Neural progenitor cell (in vitro differentiated cells): Measurements from ENCODE around the gene GNAI3. TPM values are rescaled to one million over a fixed set of nuclear protein-coding genes. Genes with fewer than 3 reads are reported as not detected.

Source experiments
- DNase-seq: peaks from one replicate; pipeline ENCODE4 v3.0.0-alpha.2; 2016; ENCODE audit warnings: low spot score
- H2AFZ ChIP-seq: fragments of 200-600 bp; sonication (generic); replicated peaks from 2 replicates; pipeline ENCODE4 v1.6.1; 2016; ENCODE audit warnings: antibody characterized with exemption
- H3F3A ChIP-seq: fragments of 200-600 bp; sonication (generic); 2 replicates; pipeline ENCODE4 v1.6.1; 2016; ENCODE audit warnings: antibody characterized with exemption, low read depth
- H3K27ac ChIP-seq: fragments of 200-600 bp; sonication (generic); 2 replicates; pipeline ENCODE4 v1.5.1; 2016; ENCODE audit warnings: mild to moderate bottlenecking
- H3K27me3 ChIP-seq: fragments of 200-600 bp; sonication (generic); 2 replicates; pipeline ENCODE4 v1.6.1; 2016; ENCODE audit warnings: mild to moderate bottlenecking, moderate library complexity
- H3K36me3 ChIP-seq: fragments of 200-600 bp; sonication (generic); 2 replicates; pipeline ENCODE4 v1.5.1; 2016
- H3K4me1 ChIP-seq: fragments of 200-600 bp; sonication (generic); 2 replicates; pipeline ENCODE4 v1.6.1; 2016; ENCODE audit warnings: mixed run types
- H3K4me2 ChIP-seq: fragments of 200-600 bp; sonication (generic); 2 replicates; pipeline ENCODE4 v1.6.1; 2016
- H3K4me3 ChIP-seq: fragments of 200-600 bp; sonication (generic); 2 replicates; pipeline ENCODE4 v1.5.1; 2016
- H3K79me2 ChIP-seq: fragments of 200-600 bp; sonication (generic); 2 replicates; pipeline ENCODE4 v1.6.1; 2016; ENCODE audit warnings: low read depth
- H3K9ac ChIP-seq: fragments of 200-600 bp; sonication (generic); 2 replicates; pipeline ENCODE4 v1.6.1; 2016
- H3K9me3 ChIP-seq: fragments of 200-600 bp; sonication (generic); 2 replicates; pipeline ENCODE4 v1.5.1; 2016; ENCODE audit warnings: low read depth
- H4K20me1 ChIP-seq: fragments of 200-600 bp; sonication (generic); 2 replicates; pipeline ENCODE4 v1.6.1; 2016; ENCODE audit warnings: low read depth
- H3K27ac Mint-ChIP-seq: 3 replicates; pipeline ENCODE4 v1.8.0; 2021; ENCODE audit warnings: mixed read lengths
- H3K27me3 Mint-ChIP-seq: 2 replicates; pipeline ENCODE4 v1.8.0; 2022; ENCODE audit warnings: low read depth, mild to moderate bottlenecking, inconsistent platforms, moderate library complexity, mixed read lengths; ENCODE audit not compliant: insufficient read depth
- H3K36me3 Mint-ChIP-seq: 3 replicates; pipeline ENCODE4 v1.8.0; 2021; ENCODE audit warnings: mixed read lengths
- H3K4me1 Mint-ChIP-seq: 3 replicates; pipeline ENCODE4 v1.8.0; 2021; ENCODE audit warnings: mixed read lengths
- H3K4me3 Mint-ChIP-seq: 3 replicates; pipeline ENCODE4 v1.8.0; 2021; ENCODE audit warnings: mild to moderate bottlenecking, moderate library complexity, mixed read lengths
- H3K9me3 Mint-ChIP-seq: 3 replicates; pipeline ENCODE4 v1.8.0; 2020; ENCODE audit warnings: mixed read lengths
- CTCF ChIP-seq: fragments of 200-600 bp; sonication (generic); IDR thresholded peaks from 2 replicates; pipeline ENCODE4 v1.5.1; 2017; ENCODE audit warnings: antibody characterized with exemption, mild to moderate bottlenecking
- EZH2 ChIP-seq: fragments of 200-600 bp; sonication (generic); IDR thresholded peaks from 2 replicates; pipeline ENCODE4 v1.6.1; 2017; ENCODE audit warnings: antibody characterized with exemption, mild to moderate bottlenecking, moderate library complexity
- EZH2phosphoT487 ChIP-seq: fragments of 200-600 bp; sonication (generic); IDR thresholded peaks from 2 replicates; pipeline ENCODE4 v1.6.1; 2017; ENCODE audit warnings: antibody characterized with exemption
- total RNA-seq: library from RNA; depleted of rRNA; stranded (reverse); fragments of >200 nt; gene quantifications from 2 replicates; pipeline ENCODE4 v1.2.3, GENCODE V29; 2015; ENCODE audit warnings: low replicate concordance

The GNAI3 gene
- total RNA-seq, 1 donor from 2014 or later: 15.4 TPM

- H3K36me3 ChIP-seq: no peaks in the 10 kb centered on the region
- peak overlapping the region; percentile 35 for H3K4me2 ChIP-seq
- H2AFZ ChIP-seq: peak overlapping the region; percentile 63
- no peak overlapping the region for H3K4me3 Mint-ChIP-seq
- no peaks in the 10 kb centered on the region for H3K79me2 ChIP-seq
- H3K27me3 ChIP-seq: no peaks in the 10 kb centered on the region
- no peak overlapping the region for H3K27ac ChIP-seq
- DNase-seq: peak; percentile 23
- no peaks in the 10 kb centered on the region for H3F3A ChIP-seq
- H3K4me1 Mint-ChIP-seq: peaks cover 39% of the 10 kb centered on the region
- TF ChIP-seq CTCF (no peak), EZH2 (no peak), EZH2phosphoT487 (no peak)
- H3K9ac ChIP-seq: no peak overlapping the region
- H3K4me1 ChIP-seq: peaks cover 24% of the 10 kb centered on the region
- H3K9me3 ChIP-seq: no peaks in the 10 kb centered on the region
- peak overlapping the region; percentile 62 for H3K27ac Mint-ChIP-seq
- H3K9me3 Mint-ChIP-seq: no peaks in the 10 kb centered on the region
- H3K4me3 ChIP-seq: no peak overlapping the region
- no peaks in the 10 kb centered on the region for H4K20me1 ChIP-seq
- H3K36me3 Mint-ChIP-seq: no peaks in the 10 kb centered on the region
- peaks cover 4% of the 10 kb centered on the region for H3K27me3 Mint-ChIP-seq
These were observed 12.4 kb upstream of the GNAI3 start for GRCh38 chr1:109535971-109536491.

- no peaks in the 10 kb centered on the region for H3K79me2 ChIP-seq
- H2AFZ ChIP-seq: no peak overlapping the region
- no peak overlapping the region for H3K4me3 Mint-ChIP-seq
- H3K4me1 Mint-ChIP-seq: peaks cover 25% of the 10 kb centered on the region
- DNase-seq: no peak
- H3K4me3 ChIP-seq: no peak overlapping the region
- no peaks in the 10 kb centered on the region for H3K36me3 ChIP-seq
- H3F3A ChIP-seq: no peaks in the 10 kb centered on the region
- no peak overlapping the region for H3K27ac Mint-ChIP-seq
- no peak for TF ChIP-seq CTCF
- no peak for TF ChIP-seq EZH2
- TF ChIP-seq EZH2phosphoT487: no peak
- H3K27ac ChIP-seq: no peak overlapping the region
- H3K27me3 ChIP-seq: no peaks in the 10 kb centered on the region
- no peak overlapping the region for H3K9ac ChIP-seq
- no peaks in the 10 kb centered on the region for H3K9me3 Mint-ChIP-seq
- peaks cover 5% of the 10 kb centered on the region for H3K27me3 Mint-ChIP-seq
- no peaks in the 10 kb centered on the region for H3K9me3 ChIP-seq
- peaks cover 22% of the 10 kb centered on the region for H3K4me1 ChIP-seq
- no peak overlapping the region for H3K4me2 ChIP-seq
- no peaks in the 10 kb centered on the region for H4K20me1 ChIP-seq
- no peaks in the 10 kb centered on the region for H3K36me3 Mint-ChIP-seq
These were observed 10.8 kb upstream of the GNAI3 start for GRCh38 chr1:109537450-109538178.

GRCh38 chr1:109538827-109539555 lies 9.4 kb upstream of the GNAI3 start:
- Histone ChIP-seq H3K27me3 (no peaks in the 10 kb centered on the region), H3K36me3 (no peaks in the 10 kb centered on the region), H3K4me2 (peak overlapping the region; percentile 72), H3K4me1 (peaks cover 21% of the 10 kb centered on the region), H3F3A (no peaks in the 10 kb centered on the region), H3K9me3 (no peaks in the 10 kb centered on the region), H3K9ac (no peak overlapping the region), H2AFZ (peak overlapping the region; percentile 97), H3K4me3 (no peak overlapping the region), H4K20me1 (no peaks in the 10 kb centered on the region), H3K79me2 (no peaks in the 10 kb centered on the region), H3K27ac (no peak overlapping the region)
- Mint-ChIP-seq H3K9me3 (no peaks in the 10 kb centered on the region), H3K4me3 (peak overlapping the region; percentile 52), H3K27me3 (peaks cover 5% of the 10 kb centered on the region), H3K4me1 (peaks cover 20% of the 10 kb centered on the region), H3K36me3 (no peaks in the 10 kb centered on the region), H3K27ac (peak overlapping the region; percentile 66)
- no peak for TF ChIP-seq EZH2phosphoT487
- no peak for TF ChIP-seq EZH2
- TF ChIP-seq CTCF: no peak
- DNase-seq: no peak
